NCI-H146 treated with DMSO at 0.1 percent for 48 hours (cell line): ENCODE results near the gene PIGH.
"Not testable (repeated sequence)": the region's sequence is repeated elsewhere in the genome, so short reads cannot be mapped to it uniquely, and the experiment has no call there.

ENCODE experiments used
- DNase-seq: peaks from one replicate; lab custom pipeline; 2025; ENCODE audit not compliant: unreplicated experiment; lab: John Stamatoyannopoulos, UW

Gene PIGH

GRCh38 chr14:67609642-67610310 is 9.7 kb upstream of the PIGH start:
- no peak for DNase-seq

- DNase-seq: no peak
Measured at GRCh38 chr14:67607646-67608045, 7.6 kb upstream of the PIGH start.

- DNase-seq: no peak
Measured at GRCh38 chr14:67602995-67603545, 3.0 kb upstream of the PIGH start.

- DNase-seq: no peak
Measured at GRCh38 chr14:67602076-67602475, 2.0 kb upstream of the PIGH start.

- DNase-seq: not testable (repeated sequence)
Measured at GRCh38 chr14:67600562-67600974, 500 bp upstream of the PIGH start.

GRCh38 chr14:67595392-67595791 is 4.7 kb downstream of the PIGH start:
- DNase-seq: no peak

GRCh38 chr14:67593650-67594049 is 6.4 kb downstream of the PIGH start:
- DNase-seq: not testable (repeated sequence)

GRCh38 chr14:67589204-67589770 is 10.8 kb downstream of the PIGH start:
- no peak for DNase-seq

GRCh38 chr14:67586369-67586768 is 13.7 kb downstream of the PIGH start:
- DNase-seq: no peak

- no peak for DNase-seq
Measured at GRCh38 chr14:67584978-67585377, 15.1 kb downstream of the PIGH start.

GRCh38 chr14:67583711-67584644 is 16.1 kb downstream of the PIGH start:
- no peak for DNase-seq

GRCh38 chr14:67582061-67582460 is 18.0 kb downstream of the PIGH start:
- no peak for DNase-seq

GRCh38 chr14:67581643-67582042 is 18.4 kb downstream of the PIGH start:
- no peak for DNase-seq

- DNase-seq: no peak
Measured at GRCh38 chr14:67580336-67581171, 19.5 kb downstream of the PIGH start.

- no peak for DNase-seq
Measured at GRCh38 chr14:67579636-67580035, 20.4 kb downstream of the PIGH start.

- DNase-seq: no peak
Measured at GRCh38 chr14:67579040-67579439, 21.0 kb downstream of the PIGH start.

- DNase-seq: no peak
Measured at GRCh38 chr14:67577909-67578749, 21.9 kb downstream of the PIGH start.

GRCh38 chr14:67577181-67577808 is 22.8 kb downstream of the PIGH start:
- DNase-seq: no peak

- DNase-seq: no peak
Measured at GRCh38 chr14:67576216-67576955, 23.7 kb downstream of the PIGH start.
